Cardiac septum (tissue), 1 donor: ENCODE measurements around the gene NDUFB6. TPM values are rescaled to one million over a fixed set of nuclear protein-coding genes. Genes with fewer than 3 reads are reported as not detected.
"Not testable (repeated sequence)": the region's sequence is repeated elsewhere in the genome, so short reads cannot be mapped to it uniquely, and the experiment has no call there.

Source experiments
- DNase-seq: peaks from one replicate; pipeline ENCODE4 v3.0.0-alpha.2; 2020; ENCODE audit warnings: low spot score
- intact Hi-C: fragments of 100-400 bp; cut with DNase I; formaldehyde crosslinking; loops from one replicate; pipeline ENCODE4 v1.14.0; 2022
- total RNA-seq: library from RNA; stranded (reverse); fragmentation: NEBNext Ultra II Directional; extraction: Animal tissue kit (Norgen Biotek cat#: 25700); gene quantifications from one replicate; pipeline ENCODE4 v1.2.1, GENCODE V29; 2021
- donor health status: DM: no; HTN: no; CAD: no.

Gene NDUFB6
- total RNA-seq, 1 donor from 2014 or later = 113 TPM

GRCh38 chr9:32573821-32574220 lies 862 bp upstream of the NDUFB6 start:
- intact Hi-C loops = loop anchor here (2.0 to 5.0 kb wide), 2 partner anchors 49 to 192 kb away; partner anchors contain the start of gene ACO1
- no peak for DNase-seq

GRCh38 chr9:32571969-32572899 lies 725 bp downstream of the NDUFB6 start:
- intact Hi-C loops = loop anchor here (1.0 to 5.0 kb wide), 2 partner anchors 20 to 190 kb away; partner anchors contain the start of genes ACO1, SMIM27 and TOPORS
- no peak for DNase-seq

GRCh38 chr9:32570262-32570661 lies 2.7 kb downstream of the NDUFB6 start:
- intact Hi-C loops = loop anchor here (5.0 kb wide), 1 partner anchor 188 kb away; the partner anchor contains the start of gene ACO1
- no peak for DNase-seq

- no peak for DNase-seq
- intact Hi-C loops = no loop called here
Measured at GRCh38 chr9:32566770-32567169, 6.2 kb downstream of the NDUFB6 start.

GRCh38 chr9:32565967-32566366 lies 7.0 kb downstream of the NDUFB6 start:
- intact Hi-C loops = no loop called here
- no peak for DNase-seq

- intact Hi-C loops = no loop called here
- DNase-seq = no peak
Measured at GRCh38 chr9:32558408-32558934, 14.5 kb downstream of the NDUFB6 start.

- intact Hi-C loops = no loop called here
- DNase-seq = no peak
Measured at GRCh38 chr9:32554591-32554990, 18.4 kb downstream of the NDUFB6 start.

- no peak for DNase-seq
- intact Hi-C loops = no loop called here
Measured at GRCh38 chr9:32554107-32554506, 18.9 kb downstream of the NDUFB6 start.

- intact Hi-C loops = loop anchor here (1.0 kb wide), 1 partner anchor 20 kb away; no protein-coding TSS in a partner anchor
- DNase-seq = peak; percentile 95
Measured at GRCh38 chr9:32552172-32552872, 20.6 kb downstream of the NDUFB6 start, which contains the start of the genes SMIM27 and TOPORS. Gene SMIM27, plus strand, starts transcription at chr9:32552327. Its CDS starts 108 bp downstream, at chr9:32552435. Gene TOPORS, minus strand, starts transcription at chr9:32552586. Its CDS starts 150 bp downstream, at chr9:32552436.

GRCh38 chr9:32551276-32552051 lies 21.5 kb downstream of the NDUFB6 start:
- no peak for DNase-seq
- intact Hi-C loops = loop anchor here (1.0 to 2.0 kb wide), 2 partner anchors 21 to 25 kb away; partner anchors contain the start of gene RIGI

GRCh38 chr9:32550562-32551275 lies 22.2 kb downstream of the NDUFB6 start:
- peak; percentile 98 for DNase-seq
- intact Hi-C loops = loop anchor here (2.0 kb wide), 1 partner anchor 24 kb away; the partner anchor contains the start of gene RIGI

- intact Hi-C loops = loop anchor here (2.0 kb wide), 1 partner anchor 23 kb away; the partner anchor contains the start of gene RIGI
- DNase-seq = no peak
Measured at GRCh38 chr9:32550150-32550561, 22.8 kb downstream of the NDUFB6 start.

GRCh38 chr9:32548213-32548612 lies 24.7 kb downstream of the NDUFB6 start:
- intact Hi-C loops, DNase-seq: not testable (repeated sequence)

GRCh38 chr9:32545884-32546283 lies 27.1 kb downstream of the NDUFB6 start:
- DNase-seq = no peak
- intact Hi-C loops = no loop called here

- intact Hi-C loops = no loop called here
- DNase-seq = no peak
Measured at GRCh38 chr9:32543047-32543446, 29.9 kb downstream of the NDUFB6 start.

- no peak for DNase-seq
- intact Hi-C loops = loop anchor here (10.0 kb wide), 1 partner anchor 59 kb away; no protein-coding TSS in a partner anchor
Measured at GRCh38 chr9:32533816-32534215, 39.1 kb downstream of the NDUFB6 start.

- DNase-seq = no peak
- intact Hi-C loops = loop anchor here (10.0 kb wide), 1 partner anchor 59 kb away; no protein-coding TSS in a partner anchor
Measured at GRCh38 chr9:32533336-32533735, 39.6 kb downstream of the NDUFB6 start.

- intact Hi-C loops = loop anchor here (2.0 to 5.0 kb wide), 2 partner anchors 24 to 144 kb away; partner anchors contain the start of gene ACO1
- DNase-seq = no peak
Measured at GRCh38 chr9:32526707-32527048, 46.3 kb downstream of the NDUFB6 start.
